Stimulated activated CD8-positive, alpha-beta memory T cell treated with anti-CD3 and anti-CD28 coated beads, Interleukin-2, amount 100 ng/mL, for 48 hours (primary cell): ENCODE measurements around the gene CDH3.

ENCODE experiments used
- DNase-seq, 2 donors: peaks; one replicate each; pipeline ENCODE4 v3.0.0-alpha.2; 2020; ENCODE audit warnings: low read depth in 2 of 2

The CDH3 gene

DNA sequence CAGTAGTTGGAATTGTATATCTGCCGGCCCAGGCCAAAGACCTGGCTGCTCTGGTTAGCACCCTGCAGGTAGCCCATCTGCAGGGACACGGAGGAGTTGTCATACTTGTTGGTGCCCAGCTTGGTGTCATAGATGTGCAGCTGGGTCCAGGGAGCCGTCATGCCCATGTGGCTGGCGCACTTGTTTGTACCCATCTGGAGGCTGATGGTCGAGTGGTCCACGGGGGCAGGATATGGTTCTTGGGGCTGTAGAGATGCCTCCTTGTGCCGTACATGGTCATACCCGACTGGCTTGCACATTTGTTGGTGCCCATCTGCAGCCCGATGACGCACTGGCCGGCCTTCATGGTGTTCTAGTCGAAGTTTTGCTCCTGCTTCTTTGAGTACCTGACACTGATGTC, 6.0 kb downstream of the CDH3 start:
- DNase-seq, result no peak

DNA sequence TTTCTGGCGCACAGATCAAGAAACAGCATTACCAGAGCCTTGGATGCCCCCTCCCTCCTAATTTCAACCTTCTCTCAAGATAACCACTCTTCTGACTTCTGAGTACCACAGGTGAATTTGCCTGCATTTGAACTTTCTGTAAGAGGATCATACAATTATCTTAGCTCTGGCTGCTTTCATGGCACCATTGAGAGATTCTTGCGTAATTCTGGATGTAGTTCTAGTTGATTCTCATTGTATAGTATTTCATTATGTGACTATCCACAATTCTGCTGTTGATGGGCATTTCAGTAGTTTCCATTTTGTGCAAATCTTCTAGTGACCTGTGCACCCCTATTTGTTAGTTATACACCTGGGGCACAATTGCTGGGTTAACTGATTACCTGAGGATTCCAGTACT, 7.5 kb downstream of the CDH3 start:
- DNase-seq, result no peak

DNA sequence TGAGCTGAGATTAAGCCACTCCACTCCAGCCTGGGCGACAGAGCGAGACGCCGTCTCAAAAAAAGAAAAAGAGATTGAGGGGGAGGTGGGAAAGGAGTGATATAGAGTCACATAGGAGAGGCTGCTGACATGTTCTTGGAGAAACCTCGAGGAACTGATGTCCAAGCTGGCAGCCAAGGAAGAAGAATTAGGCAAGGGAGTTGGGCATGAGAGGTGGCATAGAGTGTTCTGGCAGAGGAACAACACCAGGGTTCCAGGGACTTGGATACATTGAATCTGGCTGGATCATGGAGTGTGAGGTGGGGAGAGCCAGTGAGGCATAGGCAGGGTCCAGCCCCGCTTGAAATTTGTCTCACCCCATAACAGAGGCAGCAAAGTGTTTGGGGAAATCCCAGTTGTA, 10.7 kb downstream of the CDH3 start:
- no peak for DNase-seq

DNA sequence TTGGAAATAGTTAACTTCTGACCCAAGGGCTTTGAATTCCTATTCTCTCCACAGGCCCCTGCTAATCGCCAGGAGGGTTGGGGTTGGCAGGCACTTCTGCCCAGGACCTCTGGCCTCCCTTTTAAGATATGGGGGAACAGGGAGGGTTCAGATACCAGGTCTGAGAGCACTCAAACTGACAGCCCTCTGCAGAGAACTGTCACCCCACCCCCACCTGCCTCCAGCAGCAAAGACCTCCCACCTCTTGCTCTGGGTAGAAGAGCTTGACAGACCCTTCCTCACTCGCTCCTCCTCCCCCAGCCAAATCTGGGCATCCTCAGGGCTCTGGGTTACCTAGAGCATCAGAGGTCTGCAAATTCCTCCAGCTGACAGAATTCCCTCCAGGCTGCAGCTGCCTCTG, 11.6 kb downstream of the CDH3 start:
- no peak for DNase-seq

DNA sequence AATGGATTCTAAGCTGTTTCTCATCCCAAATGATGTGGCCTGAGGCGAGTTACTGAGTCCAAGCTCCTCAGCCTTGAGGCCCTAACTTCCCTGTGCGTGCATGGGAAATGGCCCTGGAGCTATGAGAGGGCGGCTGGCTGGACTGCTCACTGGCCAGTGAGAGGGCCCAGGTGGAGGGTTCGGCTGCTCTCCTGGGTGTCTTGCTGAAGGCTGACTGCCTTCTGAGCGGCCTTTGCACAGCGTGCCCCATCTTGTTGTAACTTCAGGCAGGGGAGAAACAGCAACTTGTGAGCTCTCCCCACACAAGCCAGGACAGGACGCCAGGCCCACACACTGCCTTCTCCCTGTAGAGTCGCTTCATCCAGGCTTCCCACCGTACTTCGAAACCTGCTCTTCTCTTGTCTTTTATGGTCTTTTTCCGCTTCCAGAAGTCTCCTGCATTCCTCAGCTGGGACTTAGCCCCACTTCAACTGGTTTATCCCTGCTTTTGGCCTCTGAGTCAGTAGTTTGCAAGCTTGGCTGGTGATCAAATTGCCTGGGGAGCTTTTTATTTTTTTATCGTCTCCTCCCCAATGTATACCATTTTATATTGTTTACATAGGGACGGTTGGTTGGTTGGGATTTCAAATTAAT, 13.3 kb downstream of the CDH3 start:
- no peak for DNase-seq

DNA sequence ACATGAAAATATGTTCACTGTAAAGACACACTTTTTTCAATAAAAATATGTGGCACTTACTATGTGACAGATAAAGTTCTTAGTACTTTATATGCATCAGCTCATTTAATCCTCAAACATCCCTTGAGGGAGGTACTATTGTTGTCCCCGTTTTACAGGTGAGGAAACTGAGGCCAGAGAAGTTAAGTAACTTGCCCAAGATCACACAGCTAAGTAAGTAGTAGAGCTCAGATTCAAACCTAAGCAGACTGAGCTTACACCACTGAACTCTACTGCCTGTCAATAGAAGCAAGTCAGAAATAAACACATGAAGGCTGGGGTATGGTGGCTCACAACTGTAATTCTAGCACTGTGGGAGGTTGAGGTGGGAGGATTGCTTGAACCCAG, 13.9 kb downstream of the CDH3 start:
- DNase-seq, result no peak

DNA sequence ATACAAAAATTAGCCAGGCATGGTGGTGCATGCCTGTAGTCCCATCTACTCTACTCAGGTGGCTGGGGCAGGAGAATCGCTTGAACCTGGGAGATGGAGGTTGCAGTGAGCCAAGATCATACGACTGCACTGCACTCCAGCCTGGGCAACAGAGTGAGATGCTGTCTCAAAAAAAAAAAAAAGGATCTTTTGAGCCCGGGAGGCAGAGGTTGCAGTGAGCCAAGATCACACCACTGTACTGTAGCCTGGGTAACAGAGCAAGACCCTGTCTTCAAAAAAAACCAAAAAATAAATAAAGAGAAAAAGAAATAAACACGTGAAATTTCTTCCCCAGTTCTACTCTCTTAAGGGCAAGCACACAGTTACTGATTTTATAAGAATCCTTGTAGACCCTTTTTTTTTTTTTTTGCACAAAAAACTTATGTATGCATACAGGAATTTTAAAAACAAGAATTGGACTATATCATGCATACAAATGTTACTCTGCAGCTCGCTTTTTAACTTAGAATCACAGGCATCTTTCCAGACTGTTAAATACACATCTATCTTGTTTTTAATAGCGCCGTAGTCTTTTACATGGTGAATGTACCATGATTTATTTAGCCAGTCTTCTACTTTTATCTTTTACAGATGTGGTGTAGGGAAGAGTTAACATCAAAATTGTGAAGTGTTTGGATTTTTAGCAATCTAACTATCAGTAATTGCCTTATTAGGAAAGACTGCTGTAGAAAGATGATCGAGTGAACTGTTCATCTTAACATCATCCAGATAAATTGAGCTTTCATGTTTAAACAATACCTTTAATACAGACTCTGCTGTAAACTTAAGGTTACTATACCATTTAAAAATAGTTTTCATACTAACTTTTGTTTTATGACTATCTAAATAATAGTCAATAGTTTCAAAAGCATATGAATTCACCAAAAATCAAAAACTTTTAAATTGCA, 14.6 kb downstream of the CDH3 start:
- DNase-seq, result no peak

DNA sequence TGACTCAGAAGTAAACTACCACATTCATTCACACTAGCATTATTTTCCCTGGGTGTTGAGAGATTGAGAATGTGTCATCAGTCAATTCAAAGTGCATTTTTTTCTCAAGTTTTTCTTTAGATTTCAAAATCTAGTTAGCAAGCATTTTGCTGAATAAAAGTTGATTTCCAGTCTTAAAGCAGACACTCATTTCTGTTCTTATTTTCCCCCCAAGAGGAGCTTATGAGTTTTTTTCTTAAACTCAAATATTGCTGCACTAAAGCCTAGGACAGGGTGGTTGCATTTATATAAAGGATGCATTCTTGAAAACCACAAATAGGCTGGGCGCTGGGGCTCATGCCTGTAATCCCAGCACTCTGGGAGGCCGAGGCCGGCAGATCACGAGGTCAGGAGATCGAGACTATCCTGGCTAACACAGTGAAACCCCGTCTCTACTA, 15.3 kb downstream of the CDH3 start:
- DNase-seq, result no peak

DNA sequence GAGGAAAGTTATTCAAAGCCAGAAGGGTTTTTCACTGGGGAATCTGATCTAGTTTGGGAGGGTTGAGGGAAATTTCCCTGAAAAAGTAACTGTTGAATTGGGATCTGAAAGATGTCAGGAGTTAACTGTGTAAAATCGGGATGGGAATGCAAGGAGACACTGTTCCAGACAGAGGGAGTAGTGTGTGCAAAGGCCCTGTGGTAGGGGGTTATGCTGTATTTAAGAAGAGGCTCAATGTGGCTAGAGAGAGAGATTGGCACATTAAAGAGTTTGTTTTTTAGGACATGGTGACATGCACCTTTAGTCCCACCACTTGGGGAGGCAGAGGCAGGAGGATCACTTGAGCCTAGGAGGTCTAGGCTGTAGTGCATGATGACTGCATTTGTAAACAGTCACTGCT, 16.9 kb downstream of the CDH3 start:
- no peak for DNase-seq

DNA sequence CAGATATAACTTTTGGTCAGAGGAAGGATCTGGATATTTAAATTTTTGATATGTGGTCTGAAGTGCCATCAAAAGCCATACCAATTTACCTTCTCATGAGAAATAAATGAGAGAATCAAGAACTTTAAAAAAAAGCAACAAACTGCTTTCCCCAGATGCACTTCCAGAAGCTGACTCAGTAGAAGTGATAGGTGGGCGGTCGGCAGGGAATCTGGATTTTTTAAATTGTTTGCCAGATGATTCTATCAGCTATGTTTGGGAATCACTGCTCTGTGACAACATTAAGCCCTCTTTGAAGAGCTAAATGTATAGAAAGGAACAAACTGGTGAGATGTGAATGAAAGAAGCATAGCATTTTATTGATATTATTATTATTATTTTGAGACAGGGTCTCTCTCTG, 19.2 kb downstream of the CDH3 start:
- no peak for DNase-seq

DNA sequence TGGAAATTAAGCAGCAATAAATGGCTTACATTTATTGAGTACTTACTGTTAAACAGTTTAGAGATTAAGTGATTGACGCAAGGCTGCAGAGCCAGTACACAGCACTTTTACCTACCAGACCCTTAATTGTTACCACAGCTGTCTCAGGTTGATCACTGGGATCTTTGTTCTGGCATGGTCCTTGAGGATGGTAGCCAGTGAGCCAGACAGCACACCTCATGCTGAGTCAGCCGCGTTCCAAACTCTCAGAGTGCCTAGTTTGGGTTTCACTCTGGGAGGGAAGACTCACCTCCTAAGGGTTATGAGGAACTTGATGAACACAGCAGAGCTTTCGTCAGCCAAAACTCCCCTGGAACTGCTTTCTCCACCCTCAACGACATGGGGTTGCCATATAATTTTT, 20.4 kb downstream of the CDH3 start:
- DNase-seq, result no peak

DNA sequence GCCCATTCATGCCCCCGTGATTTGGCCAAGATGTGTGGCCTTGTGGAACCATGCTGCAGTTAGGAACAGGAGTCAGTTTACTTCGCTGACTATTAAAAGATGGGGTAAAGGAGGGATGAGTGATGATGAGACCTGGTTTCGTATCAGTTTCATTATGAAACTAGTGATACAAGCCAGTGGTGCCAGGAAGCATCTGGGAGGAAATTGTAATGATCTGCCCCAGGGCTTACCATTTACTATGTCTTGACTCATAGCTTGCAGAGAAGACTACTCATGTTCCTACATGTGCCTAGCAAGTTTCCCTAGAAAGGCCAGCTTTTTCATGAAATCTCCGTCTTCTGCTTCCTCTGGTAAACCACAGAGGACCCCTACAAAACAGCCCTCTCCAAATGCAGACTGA, 23.2 kb downstream of the CDH3 start:
- DNase-seq, result peak in 1 of 2 donors; percentile 5

DNA sequence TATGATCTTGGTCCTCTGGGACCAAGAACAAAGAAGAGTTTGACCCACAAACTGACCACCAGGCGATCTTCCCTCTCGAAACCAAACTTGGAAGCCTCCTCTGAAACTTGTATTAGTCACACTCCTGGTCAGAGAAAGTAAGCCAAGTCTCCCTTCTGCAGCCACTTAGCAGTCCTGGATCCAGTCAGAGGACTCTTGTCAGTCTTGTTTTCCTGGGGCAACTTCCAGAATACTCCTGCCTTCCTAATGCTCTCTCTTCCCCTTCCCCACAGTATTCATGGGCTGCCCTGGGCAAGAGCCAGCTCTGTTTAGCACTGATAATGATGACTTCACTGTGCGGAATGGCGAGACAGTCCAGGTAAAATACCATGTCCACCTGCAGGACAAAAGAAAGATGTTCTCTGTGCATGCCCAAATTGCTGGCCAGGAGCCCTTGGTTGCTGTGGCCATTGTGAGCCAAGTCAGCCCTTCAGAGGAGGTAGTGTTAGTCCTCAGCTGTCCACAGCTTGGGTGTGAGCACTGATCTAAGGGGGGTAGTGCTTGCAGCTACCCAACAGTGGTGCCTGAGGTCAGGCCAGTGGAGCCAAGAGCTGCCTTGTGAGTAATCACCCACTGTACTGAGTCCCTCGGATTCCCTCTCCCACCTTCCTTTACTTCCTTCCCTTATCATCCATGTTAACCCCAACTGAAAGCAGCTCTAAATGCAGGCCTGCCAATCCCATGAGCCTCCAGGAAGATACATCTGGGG, 31.2 kb downstream of the CDH3 start:
- no peak for DNase-seq

DNA sequence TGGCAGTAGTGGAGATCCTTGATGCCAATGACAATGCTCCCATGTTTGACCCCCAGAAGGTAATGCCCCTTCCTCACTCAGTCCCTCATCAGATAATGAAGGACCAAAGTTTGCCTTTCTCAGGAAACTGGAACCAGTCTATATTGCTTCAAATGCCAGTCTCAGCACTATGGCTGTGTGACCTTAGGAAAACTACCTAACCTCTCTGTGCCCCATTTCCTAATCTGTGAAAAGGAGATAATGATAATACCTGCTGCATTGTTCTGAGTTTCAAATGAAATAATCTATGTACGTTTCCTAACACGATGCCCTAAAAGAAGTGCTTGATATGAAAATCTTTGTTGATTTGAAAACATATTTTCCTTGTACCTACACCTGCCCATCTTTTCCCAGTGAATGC, 35.9 kb downstream of the CDH3 start:
- DNase-seq, result no peak

DNA sequence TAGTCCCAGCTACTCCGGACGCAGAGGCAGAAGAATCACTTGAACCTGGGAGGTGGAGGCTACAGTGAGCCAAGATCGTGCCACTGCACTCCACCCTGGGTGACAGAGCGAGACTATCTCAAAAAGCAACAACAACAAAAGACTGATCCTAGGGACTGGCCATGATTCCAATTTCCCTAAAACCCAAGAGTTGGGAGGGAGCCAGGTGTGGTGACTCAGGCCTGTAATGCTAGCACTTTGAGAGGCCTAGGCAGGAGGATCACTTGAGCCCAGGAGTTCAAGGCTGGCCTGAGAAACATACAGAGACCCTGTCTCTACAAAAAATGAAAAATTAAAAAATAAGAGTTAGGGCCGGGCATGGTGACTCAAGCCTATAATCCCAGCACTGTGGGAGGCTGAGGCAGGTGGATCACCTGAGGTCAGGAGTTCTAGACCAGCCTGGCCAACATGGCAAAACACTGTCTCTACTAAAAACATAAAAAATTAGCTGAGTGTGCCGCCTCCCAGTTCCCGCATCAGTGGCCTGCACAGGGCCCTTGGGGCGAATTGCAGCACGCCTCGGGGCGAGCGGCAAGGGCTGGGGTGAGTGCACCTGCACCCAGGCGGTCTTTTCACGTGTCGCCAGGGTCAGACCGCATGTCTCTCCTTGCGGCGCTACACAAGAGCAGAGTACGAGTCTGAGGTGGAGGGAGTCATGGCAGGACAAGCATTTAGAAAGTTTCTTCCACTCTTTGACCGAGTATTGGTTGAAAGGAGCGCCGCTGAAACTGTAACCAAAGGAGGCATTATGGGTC, 40.8 kb downstream of the CDH3 start:
- DNase-seq, result no peak

DNA sequence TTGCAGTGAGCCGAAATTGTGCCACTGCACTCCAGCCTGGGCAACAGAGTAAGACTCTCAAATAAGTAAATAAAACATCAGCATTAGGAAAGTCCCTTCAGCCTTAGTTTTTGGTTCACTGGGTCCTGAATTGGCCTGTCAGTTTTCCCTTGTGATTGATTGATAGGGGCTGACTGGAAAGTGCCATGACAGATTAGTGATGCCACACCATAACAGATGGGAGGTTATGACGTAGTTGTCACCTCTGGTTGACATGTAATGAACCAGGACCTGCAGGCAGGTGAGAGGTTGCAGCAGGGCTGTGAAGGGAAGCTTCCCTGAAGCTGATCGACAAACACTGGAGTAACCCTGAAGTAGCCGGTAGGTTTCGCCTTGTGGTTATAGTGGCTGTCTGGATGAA, 41.8 kb downstream of the CDH3 start:
- DNase-seq, result no peak

DNA sequence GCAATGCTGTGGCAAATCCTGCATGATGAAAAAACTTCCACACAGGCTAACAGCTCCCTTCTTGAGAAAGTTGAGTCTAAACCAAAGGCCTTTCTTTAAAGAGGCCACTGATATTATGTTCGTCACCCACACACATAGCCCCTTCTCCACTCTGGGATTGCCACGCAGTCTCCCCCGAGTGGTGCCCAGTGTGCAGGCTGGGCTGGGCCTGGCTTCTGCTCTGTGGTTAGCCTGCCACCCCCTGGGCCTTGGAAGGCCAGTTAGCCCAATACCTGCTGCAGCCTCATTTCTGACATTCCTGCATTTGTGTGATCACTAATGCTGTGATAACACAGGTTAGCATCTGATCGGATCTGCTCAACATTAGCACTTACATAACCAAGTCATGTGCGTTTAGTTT, 44.8 kb downstream of the CDH3 start:
- no peak for DNase-seq

DNA sequence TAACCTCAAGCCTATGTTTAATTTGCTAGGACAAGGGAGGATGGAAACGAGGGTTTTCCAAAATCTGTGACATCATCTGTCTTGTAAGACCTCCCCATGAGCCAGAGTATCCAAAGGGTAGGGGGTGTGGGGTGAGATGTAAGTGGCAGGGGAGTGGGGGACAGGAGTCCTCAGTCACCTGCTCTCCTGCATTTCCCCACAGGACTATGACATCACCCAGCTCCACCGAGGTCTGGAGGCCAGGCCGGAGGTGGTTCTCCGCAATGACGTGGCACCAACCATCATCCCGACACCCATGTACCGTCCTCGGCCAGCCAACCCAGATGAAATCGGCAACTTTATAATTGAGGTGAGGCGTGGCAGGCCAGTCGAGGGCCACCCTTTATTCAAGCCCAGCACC, 50.5 kb downstream of the CDH3 start:
- DNase-seq, result no peak

DNA sequence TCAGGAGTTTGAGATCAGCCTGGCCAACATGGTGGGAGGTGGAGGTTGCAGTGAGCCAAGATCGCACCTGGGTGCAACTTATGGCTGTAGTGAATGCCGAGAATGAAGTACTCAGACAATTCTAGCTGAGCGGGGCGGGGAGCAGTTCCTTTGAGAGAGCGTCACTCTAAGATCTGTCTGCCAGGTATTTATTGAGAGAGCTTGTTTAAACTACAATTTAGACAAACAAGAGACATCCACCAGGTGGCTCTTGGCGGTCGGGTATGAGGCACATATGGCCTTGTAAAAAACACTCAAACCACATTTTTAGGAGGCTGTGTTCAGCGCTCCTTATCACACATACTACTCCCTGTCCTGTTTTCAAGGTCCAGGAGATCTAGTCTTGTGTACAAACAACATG, 51.4 kb downstream of the CDH3 start:
- DNase-seq, result no peak

DNA sequence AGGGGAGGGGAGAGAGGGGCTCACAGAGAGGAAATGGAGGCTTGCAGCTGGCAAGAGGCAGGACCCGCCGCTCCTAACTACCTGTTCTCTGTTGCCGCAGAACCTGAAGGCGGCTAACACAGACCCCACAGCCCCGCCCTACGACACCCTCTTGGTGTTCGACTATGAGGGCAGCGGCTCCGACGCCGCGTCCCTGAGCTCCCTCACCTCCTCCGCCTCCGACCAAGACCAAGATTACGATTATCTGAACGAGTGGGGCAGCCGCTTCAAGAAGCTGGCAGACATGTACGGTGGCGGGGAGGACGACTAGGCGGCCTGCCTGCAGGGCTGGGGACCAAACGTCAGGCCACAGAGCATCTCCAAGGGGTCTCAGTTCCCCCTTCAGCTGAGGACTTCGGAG, 53.0 kb downstream of the CDH3 start:
- DNase-seq, result no peak

DNA sequence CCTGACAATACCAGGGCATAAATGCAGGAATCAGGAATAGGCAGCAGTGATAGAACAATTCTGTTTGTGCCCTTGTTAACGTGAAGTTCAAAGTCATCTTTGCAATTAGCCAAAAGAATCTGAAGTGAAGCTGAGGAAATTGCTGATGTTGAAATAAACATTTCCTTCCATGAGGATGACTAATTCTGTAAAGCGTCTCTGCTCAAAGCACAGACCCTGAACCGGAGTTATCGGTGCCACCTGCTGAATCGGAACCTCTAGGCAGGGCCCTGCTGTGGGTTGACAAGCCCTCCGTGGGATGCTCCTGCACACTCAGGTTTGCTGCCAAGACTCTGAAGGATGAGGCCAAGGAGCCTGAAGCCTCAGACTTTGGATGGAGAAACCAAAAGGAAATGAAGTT, 55.0 kb downstream of the CDH3 start:
- DNase-seq, result no peak

DNA sequence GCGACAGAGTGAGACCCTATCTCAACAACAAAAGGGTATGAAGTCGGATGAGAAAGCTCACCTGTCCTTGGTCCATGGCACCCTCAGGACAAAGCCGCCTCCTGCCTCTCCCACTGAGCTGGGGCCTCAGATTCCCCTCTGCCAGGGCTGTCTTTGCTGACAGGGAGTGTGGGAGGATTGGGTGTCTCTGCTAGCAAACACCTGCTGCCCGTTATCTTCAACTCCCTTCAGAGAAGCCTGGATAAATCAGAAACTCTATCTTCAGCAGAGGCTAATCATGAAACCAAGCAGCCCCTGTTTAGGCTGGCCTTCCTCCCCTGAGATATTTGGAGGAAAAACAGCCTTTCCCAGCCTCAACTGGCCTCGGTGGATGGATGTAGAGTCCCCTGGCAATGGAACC, 55.7 kb downstream of the CDH3 start:
- no peak for DNase-seq
